Measurements from ENCODE around the gene FBLN2.

DNA sequence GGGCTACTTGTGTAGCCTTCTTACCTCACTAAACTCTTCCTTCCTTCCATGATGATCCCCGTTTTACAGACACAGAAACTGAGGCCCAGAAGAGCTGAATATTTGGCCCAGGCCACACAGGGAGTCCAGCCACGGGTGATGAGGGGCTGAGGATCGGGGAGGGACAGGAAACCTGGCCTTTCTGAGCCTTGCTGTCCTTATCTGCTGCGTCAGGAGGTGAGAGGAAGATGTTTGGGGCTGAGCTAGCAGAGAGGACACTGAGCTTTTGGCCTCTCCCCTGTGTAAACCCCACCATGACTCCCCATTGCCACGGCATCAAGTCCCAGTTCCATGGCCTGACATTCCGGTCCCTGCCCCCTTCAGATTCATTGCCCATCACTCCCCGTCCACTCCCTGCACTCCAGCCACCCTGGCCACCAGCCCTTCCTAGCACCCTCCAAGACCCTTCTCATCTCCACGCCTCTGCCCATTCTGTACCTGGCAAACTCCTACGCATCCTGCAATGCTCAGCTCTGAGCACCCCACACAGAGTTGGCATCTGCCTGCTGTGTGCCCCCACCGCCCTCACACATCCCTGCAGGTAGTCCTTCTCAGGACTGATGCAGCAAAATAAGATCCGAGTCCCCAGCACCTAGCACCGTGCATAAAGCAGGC lies 103.0 kb downstream of the FBLN2 start:
- TF ChIP-seq, protein P1, sequence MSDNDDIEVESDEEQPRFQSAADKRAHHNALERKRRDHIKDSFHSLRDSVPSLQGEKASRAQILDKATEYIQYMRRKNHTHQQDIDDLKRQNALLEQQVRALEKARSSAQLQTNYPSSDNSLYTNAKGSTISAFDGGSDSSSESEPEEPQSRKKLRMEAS (IDR thresholded peaks at IDR 0.05) = no peak
- TF ChIP-seq CTCF (IDR thresholded peaks at IDR 0.05; ENCODE audit: low read depth, low read length, missing input control) = no peak
- TF ChIP-seq REST (IDR thresholded peaks at IDR 0.05) = no peak
- no peak for TF ChIP-seq HNF4A (conservative IDR thresholded peaks at IDR 0.05)
- TF ChIP-seq YY1 (IDR thresholded peaks at IDR 0.05) = no peak
- TF ChIP-seq TAF1 (conservative IDR thresholded peaks at IDR 0.05) = no peak
- TF ChIP-seq FOXA1 (IDR thresholded peaks at IDR 0.05) = no peak
